HG03565 (cell line): Measurements from ENCODE around the gene EXOC3L1.
A peak's percentile ranks its signal among the peaks of the same experiment; 100 is the strongest.

ENCODE experiments used
- ATAC-seq: cut with Tn5 transposase; IDR thresholded peaks from one replicate; pipeline ENCODE4 v1.9.1; 2021; ENCODE audit warnings: mild to moderate bottlenecking, moderate library complexity; ENCODE audit not compliant: unreplicated experiment

The EXOC3L1 gene

GRCh38 chr16:67165121-67166078 is 24.5 kb downstream of the EXOC3L1 start:
- ATAC-seq = no peak

DNA sequence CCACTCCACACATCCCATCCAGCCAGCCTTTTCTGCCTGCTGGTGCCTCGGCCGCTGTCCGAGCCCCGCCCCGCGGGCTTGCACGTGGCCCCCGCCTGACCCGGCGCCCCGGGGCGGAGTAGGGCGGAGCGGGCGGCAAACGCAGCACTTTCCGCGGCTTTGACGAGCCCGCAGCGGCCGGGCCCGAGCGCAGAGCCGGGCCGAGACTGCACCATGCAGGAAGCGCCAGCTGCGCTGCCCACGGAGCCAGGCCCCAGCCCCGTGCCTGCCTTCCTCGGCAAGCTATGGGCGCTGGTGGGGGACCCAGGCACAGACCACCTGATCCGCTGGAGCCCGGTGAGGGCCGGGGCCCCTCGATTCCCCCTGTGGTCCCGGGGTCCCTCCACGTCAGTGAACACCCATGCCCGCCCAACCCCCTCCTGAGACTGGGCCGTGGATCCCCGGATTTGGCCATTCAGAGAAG is 25.3 kb downstream of the EXOC3L1 start, which contains the start of gene HSF4:
Gene HSF4 (plus strand): TSS at position 147 of the 463 bp plus-strand sequence. CDS start 67 bp downstream, at position 214.
- no peak for ATAC-seq

DNA sequence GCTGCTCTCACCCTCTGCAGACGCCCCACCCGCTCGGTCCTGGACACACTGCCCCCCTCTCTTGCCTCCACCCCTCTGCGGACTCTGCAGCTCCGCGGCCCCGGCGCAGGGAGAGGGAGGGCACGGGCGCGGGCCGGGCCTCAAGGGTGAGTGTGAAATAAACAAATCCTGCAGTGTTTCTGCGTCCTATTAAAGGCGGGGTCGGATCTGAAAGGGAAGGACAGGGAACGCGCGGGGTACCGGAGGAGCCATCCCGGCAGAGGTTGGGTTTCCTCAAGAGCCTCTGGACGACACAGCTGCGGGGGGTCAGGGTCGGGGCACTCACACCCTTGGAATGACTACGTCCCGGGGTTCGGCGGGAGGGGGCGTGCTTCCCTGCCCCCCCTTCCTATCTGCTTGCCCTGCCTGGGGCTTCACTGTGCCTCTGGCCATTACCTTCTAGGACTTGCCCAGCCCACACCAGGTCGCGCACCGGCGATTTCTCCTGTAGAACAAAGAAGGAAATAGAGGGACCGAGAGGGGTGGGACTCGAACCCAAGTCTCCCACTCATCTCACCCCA is 25.9 kb downstream of the EXOC3L1 start:
- ATAC-seq = no peak

GRCh38 chr16:67163164-67163998 is 26.6 kb downstream of the EXOC3L1 start:
- no peak for ATAC-seq

- no peak for ATAC-seq
These were observed 27.3 kb downstream of the EXOC3L1 start for GRCh38 chr16:67162506-67163163.

GRCh38 chr16:67161595-67162058 is 28.3 kb downstream of the EXOC3L1 start:
- no peak for ATAC-seq

GRCh38 chr16:67158637-67159600 is 31.0 kb downstream of the EXOC3L1 start:
- ATAC-seq = peak; percentile 19

GRCh38 chr16:67157892-67158635 is 31.9 kb downstream of the EXOC3L1 start:
- no peak for ATAC-seq

DNA sequence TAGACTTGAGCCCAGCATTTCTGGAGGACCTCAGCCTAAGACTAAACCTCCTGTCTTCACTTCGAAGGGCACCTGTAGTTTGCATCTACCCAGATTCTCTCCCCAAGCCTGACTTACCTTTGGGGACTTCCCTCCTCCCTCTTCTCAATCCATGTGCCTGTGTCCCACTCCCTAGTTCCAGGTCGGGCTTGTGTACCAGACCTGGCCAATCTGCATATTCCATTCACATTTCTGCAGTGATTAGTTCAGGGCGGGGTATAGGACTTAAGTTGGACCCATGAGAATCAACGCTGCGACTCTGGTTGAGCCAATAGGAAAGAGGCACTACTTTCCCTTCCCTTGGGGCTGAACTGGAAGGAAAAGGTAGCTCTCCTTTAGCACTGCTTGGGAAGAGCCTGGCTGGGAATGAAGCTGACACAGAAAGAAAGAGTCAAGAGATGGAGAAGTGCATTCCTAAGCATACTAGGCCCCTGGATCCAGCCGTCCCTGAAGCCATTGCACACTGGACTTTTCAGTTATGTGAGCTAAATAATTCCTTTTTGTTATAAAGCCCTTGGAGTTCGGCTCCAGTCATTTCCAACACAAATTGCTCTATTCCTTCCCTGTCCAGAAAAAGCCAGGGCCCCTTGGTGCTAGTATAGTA is 32.7 kb downstream of the EXOC3L1 start:
- no peak for ATAC-seq

DNA sequence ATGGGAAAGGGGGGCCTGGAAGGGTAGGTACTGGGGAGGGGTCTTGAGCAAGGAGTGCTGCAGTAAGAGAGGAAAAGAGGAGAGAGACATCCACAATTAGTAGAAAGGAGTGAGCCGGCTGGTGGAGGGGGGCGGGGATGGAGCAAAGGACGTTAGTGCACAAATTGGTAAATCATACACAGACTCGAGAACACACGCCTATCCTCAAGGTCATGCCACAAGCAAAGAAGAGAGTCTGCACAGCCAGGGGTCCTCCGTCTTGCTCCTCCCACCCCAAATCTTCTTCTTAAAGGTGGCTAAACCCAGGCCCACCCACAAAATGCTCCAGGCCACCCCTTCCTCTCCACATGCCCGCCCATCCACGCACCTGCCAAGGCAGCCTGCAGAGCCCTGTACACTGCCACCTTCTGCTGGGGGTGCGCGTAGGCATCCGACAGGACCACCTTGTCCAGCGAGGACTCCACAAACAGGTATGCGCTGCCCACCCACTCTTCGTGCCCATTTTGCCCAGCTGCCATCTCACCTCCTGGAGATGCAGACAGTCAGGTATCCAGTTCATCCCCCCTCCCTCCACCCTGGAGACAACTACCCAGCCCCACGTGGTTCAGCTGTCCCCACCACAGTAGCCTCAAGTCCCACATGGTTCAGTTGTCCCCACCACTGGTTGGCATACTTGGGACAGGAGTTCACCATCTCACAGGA is 33.6 kb downstream of the EXOC3L1 start:
- ATAC-seq = no peak

DNA sequence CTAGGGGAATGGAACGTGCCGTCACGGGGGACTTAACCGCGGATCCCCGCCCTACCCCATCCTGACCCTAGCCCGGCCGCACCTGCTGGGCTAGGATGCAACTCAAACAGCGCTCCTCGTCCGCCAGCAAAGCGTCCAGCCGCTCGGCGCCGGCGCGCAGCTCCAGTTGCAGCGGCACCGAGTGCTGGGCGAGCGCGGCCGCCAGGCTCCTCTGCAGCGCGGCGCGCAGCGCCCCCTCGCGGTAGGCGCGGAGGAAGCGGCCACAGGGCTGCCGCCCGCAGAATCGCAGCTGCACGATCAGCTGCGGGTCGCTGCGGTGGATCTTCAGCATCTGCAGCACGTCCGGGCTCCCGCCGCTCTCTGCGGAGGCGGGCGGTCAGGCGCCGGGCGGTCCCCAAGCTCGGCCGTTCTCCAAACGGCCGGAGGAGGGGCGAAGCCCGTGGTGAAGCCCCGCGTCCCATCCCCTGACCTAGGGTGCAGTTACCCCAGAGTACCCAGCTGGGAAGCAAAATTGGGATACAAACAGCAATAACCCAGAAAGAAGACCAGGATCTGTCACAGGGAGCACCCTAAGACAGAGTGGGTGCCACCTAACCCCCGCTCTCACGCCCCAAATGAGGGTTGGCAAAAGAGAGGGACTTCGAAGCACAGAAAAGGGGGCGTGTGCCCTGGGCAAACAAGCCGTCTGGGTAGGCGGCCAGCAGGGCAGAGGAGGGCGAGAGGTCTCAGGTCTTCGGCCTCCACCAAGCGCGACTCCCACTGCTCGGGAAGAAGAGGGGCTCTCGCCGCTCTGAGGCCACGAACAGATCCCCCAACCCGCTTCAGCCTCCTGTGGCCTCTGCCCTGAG is 34.4 kb downstream of the EXOC3L1 start:
- peak; percentile 28 for ATAC-seq

- ATAC-seq = no peak
These were observed 35.2 kb downstream of the EXOC3L1 start for GRCh38 chr16:67154578-67155294.

GRCh38 chr16:67151431-67152097 is 38.4 kb downstream of the EXOC3L1 start:
- ATAC-seq = no peak

- no peak for ATAC-seq
These were observed 39.0 kb downstream of the EXOC3L1 start, which contains the start of gene B3GNT9 for GRCh38 chr16:67150833-67151396. Gene B3GNT9, minus strand, starts transcription at chr16:67150998. Its CDS starts 513 bp downstream, at chr16:67150485.
